Neural progenitor cell (in vitro differentiated cells): ENCODE results near the gene NDUFS8. TPM values are rescaled to one million over a fixed set of nuclear protein-coding genes. Genes with fewer than 3 reads are reported as not detected.
A peak's percentile ranks its signal among the peaks of the same experiment; 100 is the strongest.

Experiments
- DNase-seq: peaks from one replicate; pipeline ENCODE4 v3.0.0-alpha.2; 2016; ENCODE audit warnings: low spot score
- H2AFZ ChIP-seq: fragments of 200-600 bp; sonication (generic); replicated peaks from 2 replicates; pipeline ENCODE4 v1.6.1; 2016; ENCODE audit warnings: antibody characterized with exemption
- H3F3A ChIP-seq: fragments of 200-600 bp; sonication (generic); 2 replicates; pipeline ENCODE4 v1.6.1; 2016; ENCODE audit warnings: antibody characterized with exemption, low read depth
- H3K27ac ChIP-seq: fragments of 200-600 bp; sonication (generic); 2 replicates; pipeline ENCODE4 v1.5.1; 2016; ENCODE audit warnings: mild to moderate bottlenecking
- H3K27me3 ChIP-seq: fragments of 200-600 bp; sonication (generic); 2 replicates; pipeline ENCODE4 v1.6.1; 2016; ENCODE audit warnings: mild to moderate bottlenecking, moderate library complexity
- H3K36me3 ChIP-seq: fragments of 200-600 bp; sonication (generic); 2 replicates; pipeline ENCODE4 v1.5.1; 2016
- H3K4me1 ChIP-seq: fragments of 200-600 bp; sonication (generic); 2 replicates; pipeline ENCODE4 v1.6.1; 2016; ENCODE audit warnings: mixed run types
- H3K4me2 ChIP-seq: fragments of 200-600 bp; sonication (generic); 2 replicates; pipeline ENCODE4 v1.6.1; 2016
- H3K4me3 ChIP-seq: fragments of 200-600 bp; sonication (generic); 2 replicates; pipeline ENCODE4 v1.5.1; 2016
- H3K79me2 ChIP-seq: fragments of 200-600 bp; sonication (generic); 2 replicates; pipeline ENCODE4 v1.6.1; 2016; ENCODE audit warnings: low read depth
- H3K9ac ChIP-seq: fragments of 200-600 bp; sonication (generic); 2 replicates; pipeline ENCODE4 v1.6.1; 2016
- H3K9me3 ChIP-seq: fragments of 200-600 bp; sonication (generic); 2 replicates; pipeline ENCODE4 v1.5.1; 2016; ENCODE audit warnings: low read depth
- H4K20me1 ChIP-seq: fragments of 200-600 bp; sonication (generic); 2 replicates; pipeline ENCODE4 v1.6.1; 2016; ENCODE audit warnings: low read depth
- H3K27ac Mint-ChIP-seq: 3 replicates; pipeline ENCODE4 v1.8.0; 2021; ENCODE audit warnings: mixed read lengths
- H3K27me3 Mint-ChIP-seq: 2 replicates; pipeline ENCODE4 v1.8.0; 2022; ENCODE audit warnings: low read depth, mild to moderate bottlenecking, inconsistent platforms, moderate library complexity, mixed read lengths; ENCODE audit not compliant: insufficient read depth
- H3K36me3 Mint-ChIP-seq: 3 replicates; pipeline ENCODE4 v1.8.0; 2021; ENCODE audit warnings: mixed read lengths
- H3K4me1 Mint-ChIP-seq: 3 replicates; pipeline ENCODE4 v1.8.0; 2021; ENCODE audit warnings: mixed read lengths
- H3K4me3 Mint-ChIP-seq: 3 replicates; pipeline ENCODE4 v1.8.0; 2021; ENCODE audit warnings: mild to moderate bottlenecking, moderate library complexity, mixed read lengths
- H3K9me3 Mint-ChIP-seq: 3 replicates; pipeline ENCODE4 v1.8.0; 2020; ENCODE audit warnings: mixed read lengths
- CTCF ChIP-seq: fragments of 200-600 bp; sonication (generic); IDR thresholded peaks from 2 replicates; pipeline ENCODE4 v1.5.1; 2017; ENCODE audit warnings: antibody characterized with exemption, mild to moderate bottlenecking
- EZH2 ChIP-seq: fragments of 200-600 bp; sonication (generic); IDR thresholded peaks from 2 replicates; pipeline ENCODE4 v1.6.1; 2017; ENCODE audit warnings: antibody characterized with exemption, mild to moderate bottlenecking, moderate library complexity
- EZH2phosphoT487 ChIP-seq: fragments of 200-600 bp; sonication (generic); IDR thresholded peaks from 2 replicates; pipeline ENCODE4 v1.6.1; 2017; ENCODE audit warnings: antibody characterized with exemption
- microRNA-seq: library from miRNA; unstranded; fragments of <30 nt; microRNA quantifications from one replicate; pipeline ENCODE4, GENCODE V29; 2016
- small RNA-seq: library from RNA; depleted of rRNA; stranded (forward); fragments of <200 nt; gene quantifications from one replicate; pipeline ENCODE3, GENCODE V24; 2015
- total RNA-seq: library from RNA; depleted of rRNA; stranded (reverse); fragments of >200 nt; gene quantifications from 2 replicates; pipeline ENCODE4 v1.2.3, GENCODE V29; 2015; ENCODE audit warnings: low replicate concordance

The NDUFS8 gene
- total RNA-seq, 1 donor from 2014 or later, result 46.7 TPM

GRCh38 chr11:68081691-68082090 is 51.2 kb downstream of the NDUFS8 start:
- no peaks in the 10 kb centered on the region for H3K9me3 ChIP-seq
- H3K79me2 ChIP-seq, result peaks cover 6% of the 10 kb centered on the region
- TF ChIP-seq CTCF (no peak), EZH2phosphoT487 (no peak), EZH2 (no peak)
- no peak overlapping the region for H2AFZ ChIP-seq
- H3K4me3 Mint-ChIP-seq, result no peak overlapping the region
- no peaks in the 10 kb centered on the region for H3K4me1 ChIP-seq
- no peaks in the 10 kb centered on the region for H4K20me1 ChIP-seq
- H3K36me3 Mint-ChIP-seq, result peaks cover 24% of the 10 kb centered on the region
- H3K36me3 ChIP-seq, result no peaks in the 10 kb centered on the region
- no peaks in the 10 kb centered on the region for H3K27me3 ChIP-seq
- no peak overlapping the region for H3K9ac ChIP-seq
- H3K27me3 Mint-ChIP-seq, result peaks cover 2% of the 10 kb centered on the region
- no peak overlapping the region for H3K4me2 ChIP-seq
- no peaks in the 10 kb centered on the region for H3K4me1 Mint-ChIP-seq
- H3K4me3 ChIP-seq, result no peak overlapping the region
- H3K27ac ChIP-seq, result no peak overlapping the region
- peaks cover 7% of the 10 kb centered on the region for H3F3A ChIP-seq
- DNase-seq, result no peak
- no peaks in the 10 kb centered on the region for H3K9me3 Mint-ChIP-seq
- peak overlapping the region; percentile 89 for H3K27ac Mint-ChIP-seq

- H3K36me3 Mint-ChIP-seq, result peaks cover 23% of the 10 kb centered on the region
- Histone ChIP-seq H3K4me2 (no peak overlapping the region), H3K27me3 (no peaks in the 10 kb centered on the region), H4K20me1 (no peaks in the 10 kb centered on the region), H3K27ac (no peak overlapping the region), H3K4me3 (no peak overlapping the region), H3K4me1 (no peaks in the 10 kb centered on the region), H2AFZ (no peak overlapping the region), H3K9ac (no peak overlapping the region), H3K9me3 (no peaks in the 10 kb centered on the region), H3K36me3 (no peaks in the 10 kb centered on the region), H3F3A (peaks cover 7% of the 10 kb centered on the region), H3K79me2 (peaks cover 6% of the 10 kb centered on the region)
- H3K4me1 Mint-ChIP-seq, result no peaks in the 10 kb centered on the region
- no peaks in the 10 kb centered on the region for H3K9me3 Mint-ChIP-seq
- no peak overlapping the region for H3K27ac Mint-ChIP-seq
- no peak overlapping the region for H3K4me3 Mint-ChIP-seq
- H3K27me3 Mint-ChIP-seq, result peaks cover 2% of the 10 kb centered on the region
- no peak for DNase-seq
- TF ChIP-seq EZH2 (no peak), EZH2phosphoT487 (no peak), CTCF (no peak)
Measured at GRCh38 chr11:68082481-68082880, 52.0 kb downstream of the NDUFS8 start.

GRCh38 chr11:68083517-68083916 is 53.0 kb downstream of the NDUFS8 start:
- H3K36me3 Mint-ChIP-seq, result peaks cover 20% of the 10 kb centered on the region
- Histone ChIP-seq H3K27ac (no peak overlapping the region), H2AFZ (no peak overlapping the region), H4K20me1 (no peaks in the 10 kb centered on the region), H3K27me3 (no peaks in the 10 kb centered on the region), H3K4me3 (no peak overlapping the region), H3K79me2 (peaks cover 6% of the 10 kb centered on the region), H3K9me3 (no peaks in the 10 kb centered on the region), H3K4me2 (no peak overlapping the region), H3K36me3 (no peaks in the 10 kb centered on the region), H3F3A (peaks cover 7% of the 10 kb centered on the region), H3K9ac (no peak overlapping the region), H3K4me1 (no peaks in the 10 kb centered on the region)
- no peaks in the 10 kb centered on the region for H3K27me3 Mint-ChIP-seq
- H3K4me3 Mint-ChIP-seq, result no peak overlapping the region
- no peak for DNase-seq
- no peaks in the 10 kb centered on the region for H3K4me1 Mint-ChIP-seq
- no peak for TF ChIP-seq EZH2
- no peak for TF ChIP-seq EZH2phosphoT487
- TF ChIP-seq CTCF, result no peak
- no peaks in the 10 kb centered on the region for H3K9me3 Mint-ChIP-seq
- H3K27ac Mint-ChIP-seq, result no peak overlapping the region

Small RNA genes within 50 kb of the gene (microRNA-seq; reads per million reads assigned to microRNA genes)
- gene MIR4691, result not detected
- not detected for gene MIR6753
- not detected for gene MIR7113

Small RNA genes within 50 kb of the gene (small RNA-seq; reads per million reads assigned to genes)
- not detected for gene MIR6753

Other genes with a start within 250 kb of the NDUFS8 start
- gene UNC93B1, start 26.6 kb upstream of the NDUFS8 start, total RNA-seq, result 8.8 and 11.1 TPM in 2 replicates
- gene ALDH3B1, start 20.4 kb upstream of the NDUFS8 start, total RNA-seq, result 0.12 TPM in 1 of 2 replicates, not detected in the other
- gene TCIRG1, start 8.3 kb downstream of the NDUFS8 start, total RNA-seq, result 10.7 and 19.4 TPM in 2 replicates
- 33.9 and 36.8 TPM in 2 replicates for gene CHKA, start 90.7 kb downstream of the NDUFS8 start, total RNA-seq
- 48.3 and 62.4 TPM in 2 replicates for gene KMT5B, start 182.6 kb downstream of the NDUFS8 start, total RNA-seq
- 9.7 and 19.9 TPM in 2 replicates for gene C11orf24, start 241.3 kb downstream of the NDUFS8 start, total RNA-seq